ENCODE results near the gene KDM5C.

KDM5C gene

GRCh38 chrX:53250556-53250955, 25.5 kb upstream of the KDM5C start:
- DNase-seq (ENCODE audit: low spot score), result no peak

- DNase-seq (ENCODE audit: low spot score), result no peak
Observed at GRCh38 chrX:53249408-53250042, 24.5 kb upstream of the KDM5C start.

- DNase-seq (ENCODE audit: low spot score), result no peak
Observed at GRCh38 chrX:53247928-53248327, 22.9 kb upstream of the KDM5C start.

GRCh38 chrX:53246231-53246630, 21.2 kb upstream of the KDM5C start:
- DNase-seq (ENCODE audit: low spot score), result no peak

- no peak for DNase-seq (ENCODE audit: low spot score)
Observed at GRCh38 chrX:53244610-53245009, 19.6 kb upstream of the KDM5C start.

- no peak for DNase-seq (ENCODE audit: low spot score)
Observed at GRCh38 chrX:53242310-53242709, 17.3 kb upstream of the KDM5C start.

GRCh38 chrX:53241558-53241957, 16.6 kb upstream of the KDM5C start:
- no peak for DNase-seq (ENCODE audit: low spot score)

- no peak for DNase-seq (ENCODE audit: low spot score)
Observed at GRCh38 chrX:53239474-53239873, 14.5 kb upstream of the KDM5C start.

- DNase-seq (ENCODE audit: low spot score), result no peak
Observed at GRCh38 chrX:53237056-53237455, 12.0 kb upstream of the KDM5C start.

GRCh38 chrX:53236025-53236679, 11.1 kb upstream of the KDM5C start:
- DNase-seq (ENCODE audit: low spot score), result no peak

GRCh38 chrX:53235566-53235965, 10.6 kb upstream of the KDM5C start:
- no peak for DNase-seq (ENCODE audit: low spot score)

GRCh38 chrX:53234484-53234883, 9.5 kb upstream of the KDM5C start:
- DNase-seq (ENCODE audit: low spot score), result no peak

GRCh38 chrX:53233536-53233935, 8.5 kb upstream of the KDM5C start:
- DNase-seq (ENCODE audit: low spot score), result no peak

- DNase-seq (ENCODE audit: low spot score), result no peak
Observed at GRCh38 chrX:53230116-53230515, 5.1 kb upstream of the KDM5C start.

GRCh38 chrX:53227224-53227765, 2.3 kb upstream of the KDM5C start:
- no peak for DNase-seq (ENCODE audit: low spot score)

GRCh38 chrX:53223955-53224859, 800 bp downstream of the KDM5C start:
- DNase-seq (ENCODE audit: low spot score), result peak; percentile 71

- DNase-seq (ENCODE audit: low spot score), result no peak
Observed at GRCh38 chrX:53223068-53223693, 1.8 kb downstream of the KDM5C start.

- DNase-seq (ENCODE audit: low spot score), result no peak
Observed at GRCh38 chrX:53211391-53211978, 13.5 kb downstream of the KDM5C start.

- DNase-seq (ENCODE audit: low spot score), result no peak
Observed at GRCh38 chrX:53196678-53197077, 28.3 kb downstream of the KDM5C start.

- DNase-seq (ENCODE audit: low spot score), result no peak
Observed at GRCh38 chrX:53195401-53195800, 29.6 kb downstream of the KDM5C start.

GRCh38 chrX:53194308-53194707, 30.7 kb downstream of the KDM5C start:
- no peak for DNase-seq (ENCODE audit: low spot score)

- no peak for DNase-seq (ENCODE audit: low spot score)
Observed at GRCh38 chrX:53193093-53193492, 31.9 kb downstream of the KDM5C start.
